HG03045 (cell line): ENCODE measurements around the gene PHLPP2.
A peak's percentile ranks its signal among the peaks of the same experiment; 100 is the strongest.
"Not testable (repeated sequence)": the region's sequence is repeated elsewhere in the genome, so short reads cannot be mapped to it uniquely, and the experiment has no call there.

Experiments used
- ATAC-seq: cut with Tn5 transposase; IDR thresholded peaks from one replicate; pipeline ENCODE4 v1.9.1; 2021; ENCODE audit warnings: mild to moderate bottlenecking, moderate library complexity; ENCODE audit not compliant: unreplicated experiment

The PHLPP2 gene

DNA sequence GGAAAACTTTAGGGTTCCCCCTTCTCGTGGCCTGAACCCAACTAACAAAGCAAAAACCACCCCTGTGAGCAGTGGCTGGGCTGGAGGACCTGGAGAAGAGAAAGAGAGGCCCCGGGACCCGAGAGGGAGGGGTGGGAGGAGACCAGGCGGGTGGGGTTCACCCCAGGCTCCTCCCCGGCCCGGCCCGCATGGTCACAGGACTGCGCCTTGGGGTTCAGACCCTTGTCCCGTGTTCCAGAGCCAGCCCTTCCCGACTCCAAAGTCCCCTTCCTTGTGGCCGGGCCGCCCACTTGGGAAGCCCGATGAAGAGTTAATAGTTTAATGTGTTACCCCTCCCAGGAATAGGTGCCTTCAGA, 97.7 kb downstream of the PHLPP2 start:
- no peak for ATAC-seq

- no peak for ATAC-seq
Measured at GRCh38 chr16:71626018-71626857, 98.3 kb downstream of the PHLPP2 start, which contains the start of gene MARVELD3. MARVELD3 (plus strand) TSS chr16:71626184; CDS start chr16:71626230, 46 bp downstream.

GRCh38 chr16:71625113-71625850, 99.2 kb downstream of the PHLPP2 start:
- ATAC-seq = no peak

GRCh38 chr16:71623597-71623996, 100.9 kb downstream of the PHLPP2 start:
- no peak for ATAC-seq

DNA sequence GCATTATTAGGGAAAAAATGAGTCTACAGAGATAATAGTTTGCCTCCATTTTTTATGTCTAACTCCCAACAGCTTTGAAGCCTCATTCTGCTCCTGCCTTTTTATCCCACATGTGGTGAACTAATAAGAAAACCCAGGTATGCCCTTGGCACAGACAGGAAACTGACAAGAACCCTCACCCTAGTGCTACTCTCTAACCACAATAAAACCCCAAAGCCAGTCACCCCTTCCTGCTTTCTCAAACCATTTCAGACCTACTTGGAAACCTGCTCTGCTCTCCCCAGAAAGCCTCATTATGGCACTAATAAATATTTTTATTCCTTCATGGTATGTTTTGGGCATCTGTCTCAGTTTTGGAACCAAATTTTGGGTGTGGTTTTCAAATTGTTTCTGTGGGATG, 102.4 kb downstream of the PHLPP2 start:
- ATAC-seq = no peak

- no peak for ATAC-seq
Measured at GRCh38 chr16:71618429-71618828, 106.1 kb downstream of the PHLPP2 start.

DNA sequence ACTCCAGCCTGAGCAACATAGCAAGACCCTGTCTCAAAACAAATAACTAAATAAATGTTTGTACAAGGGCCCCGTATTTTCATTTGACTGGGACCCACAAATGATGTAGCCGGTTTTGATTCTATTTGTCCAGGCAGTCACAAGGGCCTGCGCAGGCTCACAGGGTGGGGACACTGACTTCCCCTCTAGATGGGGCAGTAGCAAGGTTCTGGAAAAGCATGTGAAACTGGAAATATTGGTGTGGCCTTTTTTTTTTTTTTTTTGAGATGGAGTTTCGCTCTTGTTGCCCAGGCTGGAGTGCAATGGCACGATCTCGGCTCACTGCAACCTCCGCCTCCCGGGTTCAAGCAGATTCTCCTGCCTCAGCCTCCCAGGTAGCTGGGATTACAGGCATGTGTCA, 109.5 kb downstream of the PHLPP2 start:
- ATAC-seq = not testable (repeated sequence)

DNA sequence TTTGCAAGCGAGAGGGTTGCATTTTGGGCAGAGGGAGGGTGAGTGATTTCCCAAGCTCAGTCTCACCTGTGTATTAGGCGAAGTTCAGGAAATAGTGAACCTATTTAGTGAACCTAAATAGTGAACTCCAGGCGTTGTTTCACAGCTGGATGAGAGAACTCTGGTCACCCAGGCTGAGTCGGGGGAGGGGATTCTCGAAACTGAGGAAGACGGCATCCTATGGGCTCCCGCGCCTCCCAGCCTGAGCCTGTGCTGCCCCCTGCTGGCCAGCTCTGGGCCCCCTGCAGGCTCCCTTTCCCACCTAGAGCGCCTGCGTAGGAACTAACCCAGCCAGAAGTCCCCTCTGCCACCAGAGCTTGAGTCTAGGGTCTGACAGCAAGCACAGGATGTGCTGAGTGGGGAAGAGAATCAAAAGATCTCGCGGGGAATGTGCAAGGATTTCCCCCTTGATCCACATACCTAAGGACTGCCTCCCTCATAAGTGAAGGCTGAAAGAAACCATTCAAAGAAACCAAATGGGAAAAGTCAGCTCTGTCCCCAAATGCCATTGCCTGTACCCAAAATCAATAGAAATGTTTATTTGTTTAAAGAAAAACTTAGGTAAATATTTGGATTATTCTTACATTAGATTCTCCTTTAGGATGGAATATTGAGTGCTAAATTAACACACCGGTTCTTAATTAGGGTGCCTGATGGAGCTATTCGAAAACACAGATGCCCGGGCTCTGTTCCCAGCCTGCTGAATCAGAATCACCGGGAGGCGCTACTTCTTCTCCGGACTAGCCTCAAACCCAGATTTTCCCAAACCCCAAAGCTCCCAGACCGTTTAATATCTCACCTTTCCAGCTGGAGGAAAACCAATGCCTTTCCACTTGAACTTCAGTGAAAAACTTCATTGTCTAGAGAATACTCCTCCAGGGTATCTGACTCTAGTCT, 113.3 kb downstream of the PHLPP2 start:
- ATAC-seq = peak; percentile 44

- no peak for ATAC-seq
Measured at GRCh38 chr16:71610447-71610846, 114.1 kb downstream of the PHLPP2 start.

DNA sequence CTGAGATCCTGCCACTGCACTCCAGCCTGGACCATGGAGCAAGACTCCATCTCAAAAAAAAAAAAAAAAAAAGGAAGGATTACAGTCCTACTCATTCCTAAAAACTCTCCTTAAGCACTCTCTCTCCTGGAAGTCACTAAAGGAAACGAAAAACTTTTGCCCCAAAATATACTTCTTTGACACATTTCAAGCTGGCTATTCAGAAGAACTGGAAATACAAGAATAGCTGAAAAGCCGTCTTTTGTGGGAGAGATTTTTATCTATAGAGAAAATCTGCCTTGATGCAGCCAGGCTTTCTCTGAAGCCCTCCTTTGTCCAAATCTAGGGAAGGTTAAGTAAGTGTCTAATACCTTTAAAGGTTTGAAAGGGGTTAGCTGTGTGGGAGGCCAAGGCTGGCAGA, 115.4 kb downstream of the PHLPP2 start:
- no peak for ATAC-seq

GRCh38 chr16:71600822-71601221, 123.7 kb downstream of the PHLPP2 start:
- ATAC-seq = no peak

DNA sequence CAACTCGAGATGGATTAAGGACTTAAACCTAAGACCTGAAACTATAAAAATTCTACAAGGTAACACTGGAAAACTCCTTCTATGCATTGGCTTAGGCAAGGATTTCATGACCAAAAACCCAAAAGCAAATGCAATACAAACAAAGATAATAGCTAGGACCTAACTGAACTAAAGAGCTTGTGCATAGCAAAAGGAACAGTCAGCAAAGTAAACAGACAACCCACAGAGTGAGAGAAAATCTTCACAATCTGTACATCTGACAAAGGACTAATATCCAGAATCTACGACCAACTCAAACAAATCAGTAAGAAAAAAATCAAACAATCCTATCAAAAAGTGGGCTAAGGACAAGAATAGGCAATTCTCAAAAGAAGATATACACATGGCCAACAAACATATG, 126.1 kb downstream of the PHLPP2 start:
- not testable (repeated sequence) for ATAC-seq

DNA sequence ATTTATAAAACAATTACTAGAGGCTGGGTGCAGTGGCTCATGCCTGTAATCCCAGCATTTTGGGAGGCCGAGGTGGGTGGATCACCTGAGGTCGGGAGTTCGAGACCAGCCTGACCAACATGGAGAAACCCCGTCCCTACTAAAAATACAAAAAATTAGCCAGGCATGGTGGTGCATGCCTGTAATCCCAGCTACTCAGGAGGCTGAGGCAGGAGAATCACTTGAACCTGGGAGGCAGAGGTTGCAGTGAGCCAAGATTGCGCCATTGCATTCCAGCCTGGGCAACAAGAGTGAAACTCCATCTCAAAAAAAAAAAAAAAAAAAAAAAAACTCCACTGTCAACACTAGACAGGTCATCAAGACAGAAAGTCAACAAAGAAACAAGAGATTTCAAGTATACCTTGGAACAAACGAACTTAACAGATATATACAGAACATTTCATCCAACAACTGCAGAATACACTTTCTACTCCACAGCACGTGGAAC, 129.1 kb downstream of the PHLPP2 start:
- ATAC-seq = not testable (repeated sequence)
